K562 (cell line): Measurements from ENCODE around the gene TNIK. TPM values are rescaled to one million over a fixed set of nuclear protein-coding genes. Genes with fewer than 3 reads are reported as not detected.

ENCODE experiments used
- ATAC-seq: fragments of 200-7000 bp; cut with Tn5 transposase; 3 replicates; pipeline ENCODE4 v1.9.1; 2020; ENCODE audit warnings: moderate library complexity
- BruUV-seq: library from RNA; stranded (reverse); fragments of 400-500 nt; replicated peaks from 2 replicates; lab custom pipeline; 2021; lab: Mats Ljungman, UMichigan
- CTCF ChIA-PET: fragments of 300-600 bp; formaldehyde crosslinking; extraction: SDS; loops from one replicate; lab custom pipeline; 2021; ENCODE audit warnings: low intra/inter-chr PET ratio; lab: Yijun Ruan, JAX
- POLR2A ChIA-PET: fragments of 300-600, 350-650 bp; sonication (Branson Sonifier 250); formaldehyde crosslinking; extraction: SDS; loops from one replicate; lab custom pipeline; 2021; ENCODE audit warnings: antibody characterized with exemption, inconsistent platforms; lab: Yijun Ruan, JAX
- DNase-seq, 4 experiments: peaks; one replicate each; pipeline versions ENCODE4 v3.0.0 to v3.0.0-alpha.2; 2011 to 2018; ENCODE audit warnings: low spot score in 3 of 4, mixed read lengths in 3 of 4; ENCODE audit errors: extremely low read depth in 1 of 4
- FAIRE-seq: peaks from 2 replicates; lab custom pipeline; 2011; peaks lifted over from hg19 to GRCh38; lab: Jason Lieb, UNC
- H2AFZ ChIP-seq: 2 replicates; pipeline ENCODE4 v1.6.0; 2011; ENCODE audit warnings: low read depth, low read length, control low read depth, inconsistent platforms
- H3K27ac ChIP-seq: fragments of 200-600 bp; 3 replicates; pipeline ENCODE4 v1.8.0; 2011; ENCODE audit warnings: low read depth, mild to moderate bottlenecking, control low read depth, inconsistent platforms, low read length, moderate library complexity, mixed read lengths; ENCODE audit errors: extremely low read depth
- H3K27me3 ChIP-seq, 2 experiments: fragments of 300-600 bp in 1 of 2; 2 replicates in 1 of 2; 3 replicates in 1 of 2; pipeline versions ENCODE4 v1.6.0 to v1.8.0; 2011; ENCODE audit warnings: inconsistent platforms in 2 of 2, low read length in 2 of 2, mild to moderate bottlenecking in 1 of 2, mixed read lengths in 1 of 2, moderate library complexity in 1 of 2; ENCODE audit not compliant: control insufficient read depth in 2 of 2, insufficient read depth in 2 of 2
- H3K36me3 ChIP-seq: fragments of 300-600 bp; 3 replicates; pipeline ENCODE4 v1.8.0; 2011; ENCODE audit warnings: mild to moderate bottlenecking, low read length, inconsistent platforms; ENCODE audit not compliant: control insufficient read depth, insufficient read depth
- H3K4me1 ChIP-seq, 2 experiments: fragments of 200-600 bp in 1 of 2; replicated peaks in 1 of 2; 2 replicates in 1 of 2; 3 replicates in 1 of 2; pipeline versions ENCODE4 v1.5.1 to v1.8.0; 2011; ENCODE audit warnings: inconsistent platforms in 2 of 2, low read length in 2 of 2, mild to moderate bottlenecking in 1 of 2, mixed read lengths in 1 of 2, moderate library complexity in 1 of 2; ENCODE audit not compliant: control insufficient read depth in 2 of 2, insufficient read depth in 2 of 2
- H3K4me2 ChIP-seq: 2 replicates; pipeline ENCODE4 v1.6.1; 2011; ENCODE audit warnings: low read length, control low read depth, inconsistent platforms, mixed read lengths; ENCODE audit not compliant: insufficient read depth
- H3K4me3 ChIP-seq: fragments of 200-600 bp; sonication (generic), shearing (Covaris generic); 2 replicates; pipeline ENCODE4 v1.5.1; 2016; ENCODE audit warnings: control low read depth, inconsistent platforms
- H3K79me2 ChIP-seq: fragments of 200-600 bp; 3 replicates; pipeline ENCODE4 v1.8.0; 2011; ENCODE audit warnings: low read length, inconsistent platforms; ENCODE audit not compliant: control insufficient read depth, insufficient read depth
- H3K9ac ChIP-seq, 2 experiments: 2 replicates each; pipeline versions ENCODE4 v1.6.0 to v1.6.1; 2011; ENCODE audit warnings: low read depth in 2 of 2, low read length in 2 of 2, control low read depth in 1 of 2, inconsistent platforms in 1 of 2, mild to moderate bottlenecking in 1 of 2, mixed read lengths in 1 of 2; ENCODE audit not compliant: insufficient read depth in 1 of 2
- H3K9me1 ChIP-seq: one replicate; pipeline ENCODE4 v1.6.0; 2011; ENCODE audit warnings: inconsistent platforms, mild to moderate bottlenecking, low read length, moderate library complexity; ENCODE audit not compliant: control insufficient read depth, insufficient read depth
- H3K9me3 ChIP-seq: replicated peaks from 2 replicates; pipeline ENCODE4 v1.5.1; 2011; ENCODE audit warnings: low read depth, low read length, inconsistent platforms; ENCODE audit not compliant: control insufficient read depth, insufficient read depth
- H4K20me1 ChIP-seq: replicated peaks from 2 replicates; pipeline ENCODE4 v1.6.1; 2011; ENCODE audit warnings: low read length, inconsistent platforms, mixed read lengths; ENCODE audit not compliant: control insufficient read depth, insufficient read depth
- ARID2 ChIP-seq: fragments of 450-650 bp; IDR thresholded peaks from 2 replicates; pipeline ENCODE4 v1.6.1; 2017; ENCODE audit warnings: antibody characterized with exemption, mild to moderate bottlenecking
- CHAMP1 ChIP-seq: fragments of 450-650 bp; IDR thresholded peaks from 2 replicates; pipeline ENCODE4 v1.6.1; 2016; ENCODE audit warnings: mild to moderate bottlenecking
- DEAF1 ChIP-seq: fragments of 450-650 bp; formaldehyde crosslinking; IDR thresholded peaks from 2 replicates; pipeline ENCODE4 v1.4.0; 2020; ENCODE audit warnings: mild to moderate bottlenecking, moderate library complexity
- DPF2 ChIP-seq: fragments of 450-650 bp; IDR thresholded peaks from 2 replicates; pipeline ENCODE4 v1.6.1; 2016
- MBD2 ChIP-seq: sonication (generic); IDR thresholded peaks from 2 replicates; pipeline ENCODE4 v1.6.1; 2016; ENCODE audit warnings: low read depth, borderline replicate concordance
- RCOR1 ChIP-seq, 2 experiments: IDR thresholded peaks; 2 replicates each; pipeline ENCODE4 v1.6.1; 2012; ENCODE audit warnings: low read depth in 2 of 2, low read length in 2 of 2, borderline replicate concordance in 1 of 2, improper control_type of control experiment in 1 of 2
- RFX1 ChIP-seq: fragments of 450-650 bp; IDR thresholded peaks from 2 replicates; pipeline ENCODE4 v1.6.1; 2016; ENCODE audit warnings: mild to moderate bottlenecking, moderate library complexity
- SMARCA4 ChIP-seq: fragments of 450-650 bp; IDR thresholded peaks from 2 replicates; pipeline ENCODE4 v1.6.1; 2016
- SMARCA5 ChIP-seq: fragments of 450-650 bp; IDR thresholded peaks from 2 replicates; pipeline ENCODE4 v1.6.1; 2016
- ZBTB7A ChIP-seq: IDR thresholded peaks from 2 replicates; pipeline ENCODE4 v1.6.1; 2011; ENCODE audit warnings: low read depth, mild to moderate bottlenecking, low read length, moderate library complexity, borderline replicate concordance; ENCODE audit not compliant: control insufficient read depth
- WGBS: fragments of 100-300 bp; shearing (Covaris generic); methylation state at CpG from one replicate; pipeline ENCODE4 v1.1.6; 2016; ENCODE audit warnings: low coverage, mixed read lengths; ENCODE audit not compliant: insufficient coverage; ENCODE audit errors: missing lambda C conversion rate; 5-methylcytosine and 5-hydroxymethylcytosine counted together
- in situ Hi-C: fragments of 300-500 bp; cut with MboI; formaldehyde crosslinking; loops from 4 replicates; pipeline ENCODE4 v1.15.0; 2018; ENCODE audit warnings: inconsistent platforms, mixed read lengths
- intact Hi-C: fragments of 100-400 bp; cut with micrococcal nuclease; formaldehyde crosslinking; loops from 2 replicates; pipeline ENCODE4 v1.14.2; 2022
- polyA plus RNA-seq, 8 experiments: library from polyadenylated mRNA; depleted of rRNA in 4 of 8; stranded (reverse) in 5 of 8; unstranded in 3 of 8; fragments of >200 nt; fragmentation: Nextera tagmentation in 2 of 8; fragmentation: Illumina TruSeq in 1 of 8; extraction: Ambion mirVana in 2 of 8; extraction: Trizol in 1 of 8; gene quantifications; 2 replicates each; pipeline versions ENCODE4 v1.2.1 to v1.2.3, GENCODE V29; 2011 to 2014; ENCODE audit warnings: inconsistent platforms in 1 of 8, missing spikeins in 1 of 8
- total RNA-seq, 7 experiments: library from RNA; depleted of rRNA in 6 of 7; stranded (reverse); fragments of >200 nt in 6 of 7; fragmentation: Illumina TruSeq in 2 of 7; extraction: Trizol in 2 of 7; gene quantifications; 2 replicates each; pipeline versions ENCODE4 v1.2.1 to v1.2.3, GENCODE V29; 2011 to 2021; ENCODE audit warnings: low replicate concordance in 1 of 7

Gene TNIK
- total and polyA plus RNA-seq, 9 of the 15 experiments (the other 6 are each of a cell fraction or from before 2014, with no cell fraction given) = 6.6 to 39.0 (median 24.7) TPM

GRCh38 chr3:171454041-171454440 is 6.2 kb downstream of the TNIK start:
- peaks cover 87% of the 10 kb centered on the region for H3K79me2 ChIP-seq
- no peaks in the 10 kb centered on the region for H3K27me3 ChIP-seq
- no peak overlapping the region for H3K27ac ChIP-seq
- no peak overlapping the region for H3K4me3 ChIP-seq
- H3K9ac ChIP-seq = no peak overlapping the region
- no peak for DNase-seq
- no peaks in the 10 kb centered on the region for H3K36me3 ChIP-seq
- FAIRE-seq = no peak
- no peak overlapping the region for H3K4me2 ChIP-seq
- no peaks in the 10 kb centered on the region for H3K9me3 ChIP-seq
- ChIA-PET POLR2A (interaction anchor here (0.7 to 1.2 kb wide), 4 partner anchors 13 to 111 kb away, joined by 3 read pairs; no protein-coding TSS in a partner anchor), CTCF (interaction anchor here (0.6 to 0.9 kb wide), 2 partner anchors 20 to 266 kb away, joined by 3 read pairs; no protein-coding TSS in a partner anchor)
- no TSS peak for BruUV-seq
- 81% methylated on average over 8 of the region's 8 CpGs for WGBS
- intact Hi-C loops (loop anchor here (10.0 kb wide), 1 partner anchor 79 kb away; no protein-coding TSS in a partner anchor), in situ Hi-C loops (no loop called here)
- H3K4me1 ChIP-seq = peaks cover 15 to 30% of the 10 kb centered on the region in 2 experiments; a peak in 4 of 5 replicates
- ATAC-seq = no peak
- peaks cover 4% of the 10 kb centered on the region for H3K9me1 ChIP-seq
- no peak for TF ChIP-seq SMARCA4
- no peak overlapping the region for H2AFZ ChIP-seq
- H4K20me1 ChIP-seq = peaks cover 31% of the 10 kb centered on the region

- H3K36me3 ChIP-seq = no peaks in the 10 kb centered on the region
- H3K4me2 ChIP-seq = peak overlapping the region; percentile 60
- peak overlapping the region in 1 of 2 experiments; percentile 38; a peak in 1 of 4 replicates for H3K9ac ChIP-seq
- DNase-seq = peak; percentile 54 to 75 (median 62)
- in situ Hi-C loops (no loop called here), intact Hi-C loops (loop anchor here (2.0 to 10.0 kb wide), 2 partner anchors 79 to 125 kb away; no protein-coding TSS in a partner anchor)
- BruUV-seq = no TSS peak
- H3K79me2 ChIP-seq = peaks cover 85% of the 10 kb centered on the region
- H3K27ac ChIP-seq = no peak overlapping the region
- peaks cover 4% of the 10 kb centered on the region for H3K9me1 ChIP-seq
- ATAC-seq = peak; percentile 77
- ChIA-PET POLR2A (interaction anchor here (0.7 to 1.2 kb wide), 4 partner anchors 14 to 112 kb away, joined by 3 read pairs; no protein-coding TSS in a partner anchor), CTCF (interaction anchor here (0.6 to 0.9 kb wide), 2 partner anchors 19 to 266 kb away, joined by 3 read pairs; no protein-coding TSS in a partner anchor)
- peak; percentile 72 for FAIRE-seq
- H3K4me1 ChIP-seq = peaks cover 10 to 24% of the 10 kb centered on the region in 2 experiments; a peak in 4 of 5 replicates
- H3K4me3 ChIP-seq = no peak overlapping the region
- peaks cover 31% of the 10 kb centered on the region for H4K20me1 ChIP-seq
- H2AFZ ChIP-seq = peak overlapping the region; percentile 80
- H3K27me3 ChIP-seq = no peaks in the 10 kb centered on the region
- WGBS = 15% methylated on average over 12 of the region's 12 CpGs
- no peaks in the 10 kb centered on the region for H3K9me3 ChIP-seq
- TF ChIP-seq RFX1 (peak; percentile 49), SMARCA5 (0 out of 2 replicates have a peak, but pooled peaks have one; percentile 23), ZBTB7A (peak; percentile 93), RCOR1 (IDR thresholded peaks at IDR 0.05; ENCODE audit: borderline replicate concordance in 1 of 2, low read depth in 2 of 2, low read length in 2 of 2) (peak in 1 of 2 experiments; percentile 26; a peak in 1 of 4 replicates), DPF2 (0 out of 2 replicates have a peak, but pooled peaks have one; percentile 18), MBD2 (no peak), DEAF1 (CRISPR knock-in tag) (0 out of 2 replicates have a peak, but pooled peaks have one; percentile 26), CHAMP1 (0 out of 2 replicates have a peak, but pooled peaks have one; percentile 26), ARID2 (peak; percentile 58; the same call in 1 of the 2 replicates)
Measured at GRCh38 chr3:171453180-171453886, 6.9 kb downstream of the TNIK start.
